Measurements from ENCODE around the gene CD8B. TPM values are rescaled to one million over a fixed set of nuclear protein-coding genes. Genes with fewer than 3 reads are reported as not detected.

Gene CD8B
- total and polyA plus RNA-seq, 2 donors (not counting 3 experiments of a cell fraction or from before 2014, with no cell fraction given): not detected

GRCh38 chr2:86826951-86827350 lies 34.7 kb downstream of the CD8B start:
- H3K36me3 ChIP-seq (ENCODE audit: control insufficient read depth in 2 of 2, extremely low read depth in 1 of 2, insufficient read depth in 2 of 2, low read length in 2 of 2): no peaks in the 10 kb centered on the region
- dilution Hi-C loops (cut with MboI; ENCODE audit: extremely low pct_ligation_motif_present, low sequenced_read_pairs) (no loop called here), intact Hi-C loops (cut with micrococcal nuclease) (no loop called here)
- H3K9me3 ChIP-seq (replicated peaks; ENCODE audit: control insufficient read depth, insufficient read depth, low read length): no peaks in the 10 kb centered on the region
- H3K4me3 ChIP-seq (replicated peaks in 1 of 3; ENCODE audit: insufficient read depth in 1 of 3, low read depth in 1 of 3, low read length in 3 of 3): no peak overlapping the region
- no peaks in the 10 kb centered on the region for H4K20me1 ChIP-seq (replicated peaks; ENCODE audit: control insufficient read depth, extremely low read depth, insufficient read depth, low read length)
- H3K9me1 ChIP-seq (replicated peaks; ENCODE audit: control insufficient read depth, extremely low read depth, insufficient read depth, low read length): no peaks in the 10 kb centered on the region
- TF ChIP-seq EZH2 (IDR thresholded peaks at IDR 0.05; ENCODE audit: borderline replicate concordance, low read depth, low read length, severe bottlenecking) (no peak), GATA2 (IDR thresholded peaks at IDR 0.05; ENCODE audit: insufficient read depth, insufficient read length, low read depth, low read length) (no peak), JUN (IDR thresholded peaks at IDR 0.05; ENCODE audit: borderline replicate concordance, insufficient read depth, insufficient read length, low read depth) (no peak), POLR2A (IDR thresholded peaks at IDR 0.05; ENCODE audit: low read depth, low read length) (no peak), POLR2AphosphoS5 (IDR thresholded peaks at IDR 0.05; ENCODE audit: insufficient read depth, low read depth, low read length) (no peak), FOS (IDR thresholded peaks at IDR 0.05; ENCODE audit: borderline replicate concordance, insufficient read depth, low read length) (no peak), MYC (IDR thresholded peaks at IDR 0.05; ENCODE audit: low read depth, low read length) (no peak), MAX (IDR thresholded peaks at IDR 0.05; ENCODE audit: insufficient read depth, insufficient read length) (no peak)
- TF ChIP-seq, protein P1, sequence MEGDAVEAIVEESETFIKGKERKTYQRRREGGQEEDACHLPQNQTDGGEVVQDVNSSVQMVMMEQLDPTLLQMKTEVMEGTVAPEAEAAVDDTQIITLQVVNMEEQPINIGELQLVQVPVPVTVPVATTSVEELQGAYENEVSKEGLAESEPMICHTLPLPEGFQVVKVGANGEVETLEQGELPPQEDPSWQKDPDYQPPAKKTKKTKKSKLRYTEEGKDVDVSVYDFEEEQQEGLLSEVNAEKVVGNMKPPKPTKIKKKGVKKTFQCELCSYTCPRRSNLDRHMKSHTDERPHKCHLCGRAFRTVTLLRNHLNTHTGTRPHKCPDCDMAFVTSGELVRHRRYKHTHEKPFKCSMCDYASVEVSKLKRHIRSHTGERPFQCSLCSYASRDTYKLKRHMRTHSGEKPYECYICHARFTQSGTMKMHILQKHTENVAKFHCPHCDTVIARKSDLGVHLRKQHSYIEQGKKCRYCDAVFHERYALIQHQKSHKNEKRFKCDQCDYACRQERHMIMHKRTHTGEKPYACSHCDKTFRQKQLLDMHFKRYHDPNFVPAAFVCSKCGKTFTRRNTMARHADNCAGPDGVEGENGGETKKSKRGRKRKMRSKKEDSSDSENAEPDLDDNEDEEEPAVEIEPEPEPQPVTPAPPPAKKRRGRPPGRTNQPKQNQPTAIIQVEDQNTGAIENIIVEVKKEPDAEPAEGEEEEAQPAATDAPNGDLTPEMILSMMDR (IDR thresholded peaks at IDR 0.05; ENCODE audit: extremely low read depth in 1 of 2, insufficient read depth in 1 of 2, low read depth in 1 of 2, low read length in 2 of 2): no peak
- no peak overlapping the region for H2AFZ ChIP-seq (ENCODE audit: low read depth, low read length)
- POLR2A ChIA-PET: no interaction called here
- peaks cover 2 to 6% of the 10 kb centered on the region in 2 experiments for H3K27me3 ChIP-seq (ENCODE audit: control insufficient read depth in 2 of 2, insufficient read depth in 2 of 2, low read length in 2 of 2)
- FAIRE-seq (no peak), DNase-seq (ENCODE audit: low read depth, low spot score) (no peak)
- CTCF ChIA-PET: no interaction called here
- H3K4me1 ChIP-seq (ENCODE audit: control insufficient read depth, extremely low read depth, insufficient read depth, low read length): no peaks in the 10 kb centered on the region
- no TSS peak for BruUV-seq (replicated peaks)
- no peaks in the 10 kb centered on the region for H3K79me2 ChIP-seq (ENCODE audit: control insufficient read depth, insufficient read depth, low read length)
- no peak overlapping the region for H3K27ac ChIP-seq (ENCODE audit: insufficient read depth, low read depth, low read length)
- no peak overlapping the region for H3K9ac ChIP-seq (replicated peaks; ENCODE audit: extremely low read depth, insufficient read depth, low read length)
- no peak overlapping the region for H3K4me2 ChIP-seq (ENCODE audit: insufficient read depth, low read length)
